Calu3 (cell line): Measurements from ENCODE around the gene RFT1. TPM values are rescaled to one million over a fixed set of nuclear protein-coding genes. Genes with fewer than 3 reads are reported as not detected.

Source experiments
- BruUV-seq: library from RNA; stranded (reverse); fragments of 400-500 nt; replicated peaks from 2 replicates; lab custom pipeline; 2021; lab: Mats Ljungman, UMichigan
- CTCF ChIA-PET: fragments of 300-600 bp; sonication (Branson Sonifier 250); formaldehyde crosslinking; loops from one replicate; lab custom pipeline; 2022; ENCODE audit warnings: antibody characterized with exemption; lab: Charles Lee
- DNase-seq: peaks from one replicate; pipeline ENCODE4 v3.0.0; 2022
- H3K27ac Mint-ChIP-seq: one replicate; pipeline ENCODE4 v1.8.0; 2022; ENCODE audit warnings: mixed read lengths; ENCODE audit not compliant: unreplicated experiment
- H3K27me3 Mint-ChIP-seq: one replicate; pipeline ENCODE4 v1.8.0; 2022; ENCODE audit warnings: mixed read lengths; ENCODE audit not compliant: unreplicated experiment
- H3K36me3 Mint-ChIP-seq: one replicate; pipeline ENCODE4 v1.8.0; 2022; ENCODE audit warnings: mild to moderate bottlenecking, moderate library complexity, mixed read lengths; ENCODE audit not compliant: insufficient read depth, unreplicated experiment
- H3K4me1 Mint-ChIP-seq: one replicate; pipeline ENCODE4 v1.8.0; 2022; ENCODE audit warnings: mild to moderate bottlenecking, low read depth, mixed read lengths; ENCODE audit not compliant: unreplicated experiment
- H3K4me3 Mint-ChIP-seq: one replicate; pipeline ENCODE4 v1.8.0; 2022; ENCODE audit warnings: mild to moderate bottlenecking, low read depth, moderate library complexity, mixed read lengths; ENCODE audit not compliant: unreplicated experiment
- H3K9me3 Mint-ChIP-seq: one replicate; pipeline ENCODE4 v1.8.0; 2022; ENCODE audit warnings: low read depth, mixed read lengths; ENCODE audit not compliant: unreplicated experiment
- CTCF ChIP-seq: fragments of 200-600 bp; IDR thresholded peaks from one replicate; pipeline ENCODE4 v1.8.0; 2022; ENCODE audit warnings: antibody characterized with exemption; ENCODE audit not compliant: unreplicated experiment
- intact Hi-C: fragments of 100-400 bp; cut with micrococcal nuclease; formaldehyde crosslinking; loops from one replicate; pipeline ENCODE4 v1.10.0; 2022; ENCODE audit not compliant: unreplicated experiment
- total RNA-seq: library from RNA; stranded (reverse); gene quantifications from 2 replicates; pipeline ENCODE4 v1.2.3, GENCODE V29; 2022

Gene RFT1
- total RNA-seq, 1 experiment from 2014 or later = 35.0 TPM

GRCh38 chr3:53043738-53044137, 86.5 kb downstream of the RFT1 start:
- peaks cover 32% of the 10 kb centered on the region for H3K36me3 Mint-ChIP-seq
- H3K27ac Mint-ChIP-seq = no peak overlapping the region
- no peak for TF ChIP-seq CTCF
- intact Hi-C loops = loop anchor here (5.0 kb wide), 1 partner anchor 46 kb away; no protein-coding TSS in a partner anchor
- BruUV-seq = TSS peak; percentile 38
- no peak for DNase-seq
- no peaks in the 10 kb centered on the region for H3K27me3 Mint-ChIP-seq
- peaks cover 24% of the 10 kb centered on the region for H3K4me1 Mint-ChIP-seq
- H3K9me3 Mint-ChIP-seq = no peaks in the 10 kb centered on the region
- peak overlapping the region; percentile 88 for H3K4me3 Mint-ChIP-seq
- CTCF ChIA-PET = no interaction called here

GRCh38 chr3:53042651-53043050, 87.6 kb downstream of the RFT1 start:
- BruUV-seq = no TSS peak
- H3K9me3 Mint-ChIP-seq = no peaks in the 10 kb centered on the region
- intact Hi-C loops = loop anchor here (5.0 kb wide), 1 partner anchor 45 kb away; no protein-coding TSS in a partner anchor
- no peak for TF ChIP-seq CTCF
- peaks cover 27% of the 10 kb centered on the region for H3K4me1 Mint-ChIP-seq
- H3K27ac Mint-ChIP-seq = no peak overlapping the region
- H3K36me3 Mint-ChIP-seq = peaks cover 32% of the 10 kb centered on the region
- H3K4me3 Mint-ChIP-seq = no peak overlapping the region
- CTCF ChIA-PET = interaction anchor here (0.6 kb wide), 1 partner anchor 10 kb away, joined by 4 read pairs; no protein-coding TSS in a partner anchor
- no peaks in the 10 kb centered on the region for H3K27me3 Mint-ChIP-seq
- DNase-seq = no peak

GRCh38 chr3:53040351-53040820, 89.8 kb downstream of the RFT1 start:
- intact Hi-C loops = loop anchor here (2.0 to 5.0 kb wide), 2 partner anchors 14 to 43 kb away; no protein-coding TSS in a partner anchor
- CTCF ChIA-PET = no interaction called here
- Mint-ChIP-seq H3K4me1 (peaks cover 36% of the 10 kb centered on the region), H3K9me3 (no peaks in the 10 kb centered on the region), H3K27me3 (no peaks in the 10 kb centered on the region), H3K4me3 (no peak overlapping the region), H3K27ac (no peak overlapping the region), H3K36me3 (peaks cover 11% of the 10 kb centered on the region)
- no peak for TF ChIP-seq CTCF
- no TSS peak for BruUV-seq
- DNase-seq = no peak

- no peaks in the 10 kb centered on the region for H3K27me3 Mint-ChIP-seq
- H3K9me3 Mint-ChIP-seq = no peaks in the 10 kb centered on the region
- H3K27ac Mint-ChIP-seq = no peak overlapping the region
- no peak for DNase-seq
- TF ChIP-seq CTCF = no peak
- no peak overlapping the region for H3K4me3 Mint-ChIP-seq
- peaks cover 3% of the 10 kb centered on the region for H3K36me3 Mint-ChIP-seq
- intact Hi-C loops = no loop called here
- peaks cover 43% of the 10 kb centered on the region for H3K4me1 Mint-ChIP-seq
- no TSS peak for BruUV-seq
- CTCF ChIA-PET = no interaction called here
These were observed 90.9 kb downstream of the RFT1 start for GRCh38 chr3:53039376-53039752.
